HL-60 (cell line): ENCODE results near the gene PEF1.

Source experiments
- DNase-seq, 2 experiments: peaks; one replicate each; pipeline ENCODE4 v3.0.0-alpha.2; 2010 to 2020; ENCODE audit warnings: low read depth in 1 of 2, low spot score in 1 of 2
- H3K27ac ChIP-seq: fragments of 250-450 bp; sonication (Bioruptor Pico); replicated peaks from 2 replicates; pipeline ENCODE4 v1.5.1; 2020; ENCODE audit warnings: mild to moderate bottlenecking, moderate library complexity
- H3K27me3 ChIP-seq: fragments of 250-450 bp; sonication (Bioruptor Pico); 2 replicates; pipeline ENCODE4 v1.5.1; 2021; ENCODE audit warnings: mild to moderate bottlenecking, moderate library complexity; ENCODE audit not compliant: insufficient read depth, poor library complexity, severe bottlenecking
- H3K4me3 ChIP-seq: replicated peaks from 2 replicates; pipeline ENCODE4 v1.5.1; 2011; ENCODE audit warnings: mild to moderate bottlenecking, control low read depth, low read length; ENCODE audit not compliant: insufficient read depth
- GABPA ChIP-seq: IDR thresholded peaks from 2 replicates; pipeline ENCODE4 v1.6.1; 2012; ENCODE audit warnings: low read depth
- POLR2AphosphoS5 ChIP-seq: IDR thresholded peaks from 2 replicates; pipeline ENCODE4 v1.6.1; 2012; ENCODE audit warnings: low read depth
- SPI1 ChIP-seq: IDR thresholded peaks from 2 replicates; pipeline ENCODE4 v1.6.1; 2012; ENCODE audit warnings: low read depth, mild to moderate bottlenecking, borderline replicate concordance
- TF ChIP-seq, protein P1 (sequence below): IDR thresholded peaks from 2 replicates; pipeline ENCODE4 v1.6.1; 2012; ENCODE audit warnings: low read depth; ENCODE audit not compliant: insufficient replicate concordance
- TF ChIP-seq, protein P2 (sequence below): IDR thresholded peaks from one replicate; pipeline ENCODE4 v1.5.1; 2011; ENCODE audit warnings: low read length, control low read depth, inconsistent platforms; ENCODE audit not compliant: insufficient read depth

Gene PEF1

GRCh38 chr1:31691446-31691845, 46.8 kb upstream of the PEF1 start:
- TF ChIP-seq GABPA (no peak), POLR2AphosphoS5 (no peak), SPI1 (no peak)
- TF ChIP-seq, protein P1, sequence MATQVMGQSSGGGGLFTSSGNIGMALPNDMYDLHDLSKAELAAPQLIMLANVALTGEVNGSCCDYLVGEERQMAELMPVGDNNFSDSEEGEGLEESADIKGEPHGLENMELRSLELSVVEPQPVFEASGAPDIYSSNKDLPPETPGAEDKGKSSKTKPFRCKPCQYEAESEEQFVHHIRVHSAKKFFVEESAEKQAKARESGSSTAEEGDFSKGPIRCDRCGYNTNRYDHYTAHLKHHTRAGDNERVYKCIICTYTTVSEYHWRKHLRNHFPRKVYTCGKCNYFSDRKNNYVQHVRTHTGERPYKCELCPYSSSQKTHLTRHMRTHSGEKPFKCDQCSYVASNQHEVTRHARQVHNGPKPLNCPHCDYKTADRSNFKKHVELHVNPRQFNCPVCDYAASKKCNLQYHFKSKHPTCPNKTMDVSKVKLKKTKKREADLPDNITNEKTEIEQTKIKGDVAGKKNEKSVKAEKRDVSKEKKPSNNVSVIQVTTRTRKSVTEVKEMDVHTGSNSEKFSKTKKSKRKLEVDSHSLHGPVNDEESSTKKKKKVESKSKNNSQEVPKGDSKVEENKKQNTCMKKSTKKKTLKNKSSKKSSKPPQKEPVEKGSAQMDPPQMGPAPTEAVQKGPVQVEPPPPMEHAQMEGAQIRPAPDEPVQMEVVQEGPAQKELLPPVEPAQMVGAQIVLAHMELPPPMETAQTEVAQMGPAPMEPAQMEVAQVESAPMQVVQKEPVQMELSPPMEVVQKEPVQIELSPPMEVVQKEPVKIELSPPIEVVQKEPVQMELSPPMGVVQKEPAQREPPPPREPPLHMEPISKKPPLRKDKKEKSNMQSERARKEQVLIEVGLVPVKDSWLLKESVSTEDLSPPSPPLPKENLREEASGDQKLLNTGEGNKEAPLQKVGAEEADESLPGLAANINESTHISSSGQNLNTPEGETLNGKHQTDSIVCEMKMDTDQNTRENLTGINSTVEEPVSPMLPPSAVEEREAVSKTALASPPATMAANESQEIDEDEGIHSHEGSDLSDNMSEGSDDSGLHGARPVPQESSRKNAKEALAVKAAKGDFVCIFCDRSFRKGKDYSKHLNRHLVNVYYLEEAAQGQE: no peak
- TF ChIP-seq, protein P2, sequence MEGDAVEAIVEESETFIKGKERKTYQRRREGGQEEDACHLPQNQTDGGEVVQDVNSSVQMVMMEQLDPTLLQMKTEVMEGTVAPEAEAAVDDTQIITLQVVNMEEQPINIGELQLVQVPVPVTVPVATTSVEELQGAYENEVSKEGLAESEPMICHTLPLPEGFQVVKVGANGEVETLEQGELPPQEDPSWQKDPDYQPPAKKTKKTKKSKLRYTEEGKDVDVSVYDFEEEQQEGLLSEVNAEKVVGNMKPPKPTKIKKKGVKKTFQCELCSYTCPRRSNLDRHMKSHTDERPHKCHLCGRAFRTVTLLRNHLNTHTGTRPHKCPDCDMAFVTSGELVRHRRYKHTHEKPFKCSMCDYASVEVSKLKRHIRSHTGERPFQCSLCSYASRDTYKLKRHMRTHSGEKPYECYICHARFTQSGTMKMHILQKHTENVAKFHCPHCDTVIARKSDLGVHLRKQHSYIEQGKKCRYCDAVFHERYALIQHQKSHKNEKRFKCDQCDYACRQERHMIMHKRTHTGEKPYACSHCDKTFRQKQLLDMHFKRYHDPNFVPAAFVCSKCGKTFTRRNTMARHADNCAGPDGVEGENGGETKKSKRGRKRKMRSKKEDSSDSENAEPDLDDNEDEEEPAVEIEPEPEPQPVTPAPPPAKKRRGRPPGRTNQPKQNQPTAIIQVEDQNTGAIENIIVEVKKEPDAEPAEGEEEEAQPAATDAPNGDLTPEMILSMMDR: no peak
- no peak for DNase-seq
- H3K27ac ChIP-seq: no peak overlapping the region
- no peaks in the 10 kb centered on the region for H3K27me3 ChIP-seq
- H3K4me3 ChIP-seq: no peak overlapping the region

GRCh38 chr1:31690921-31691320, 46.2 kb upstream of the PEF1 start:
- no peaks in the 10 kb centered on the region for H3K27me3 ChIP-seq
- no peak overlapping the region for H3K4me3 ChIP-seq
- no peak overlapping the region for H3K27ac ChIP-seq
- no peak for DNase-seq
- TF ChIP-seq, protein P1: no peak
- TF ChIP-seq SPI1 (no peak), GABPA (no peak), POLR2AphosphoS5 (no peak)
- TF ChIP-seq, protein P2: no peak

- no peak overlapping the region for H3K4me3 ChIP-seq
- H3K27me3 ChIP-seq: no peaks in the 10 kb centered on the region
- TF ChIP-seq GABPA (no peak), POLR2AphosphoS5 (no peak), SPI1 (no peak)
- TF ChIP-seq, protein P2: no peak
- TF ChIP-seq, protein P1: no peak
- no peak for DNase-seq
- H3K27ac ChIP-seq: no peak overlapping the region
These were observed 45.2 kb upstream of the PEF1 start for GRCh38 chr1:31689854-31690253.
